CD4-positive, alpha-beta T cell (primary cell): ENCODE measurements around the gene CAMTA1. TPM values are rescaled to one million over a fixed set of nuclear protein-coding genes. Genes with fewer than 3 reads are reported as not detected.

Source experiments
- ATAC-seq: fragments of 200-7000 bp; cut with Tn5 transposase; one replicate; pipeline ENCODE4 v1.10.0; 2022; ENCODE audit warnings: mild to moderate bottlenecking; ENCODE audit not compliant: poor library complexity
- CTCF ChIA-PET: fragments of 350-600 bp; sonication (Branson Sonifier 250); formaldehyde crosslinking; loops from one replicate; lab custom pipeline; 2021; ENCODE audit warnings: antibody characterized with exemption, inconsistent platforms; lab: Charles Lee
- POLR2A ChIA-PET: fragments of 350-600 bp; sonication (Branson Sonifier 250); formaldehyde crosslinking; loops from one replicate; lab custom pipeline; 2021; ENCODE audit warnings: antibody characterized with exemption, inconsistent platforms; lab: Charles Lee
- DNase-seq, 14 experiments: peaks; one replicate each; pipeline ENCODE4 v3.0.0-alpha.2; 2013 to 2020; ENCODE audit warnings: mixed read lengths in 2 of 14
- H3K27ac ChIP-seq, 2 donors: one replicate each; pipeline versions ENCODE4 v1.5.1 to v1.7.0; 2013; ENCODE audit warnings: low read length in 2 of 2, low read depth in 1 of 2, mild to moderate bottlenecking in 1 of 2
- H3K27me3 ChIP-seq, 2 experiments: 1 replicate in 1 of 2; 2 replicates in 1 of 2; pipeline versions ENCODE4 v1.6.1 to v1.7.0; 2013; ENCODE audit warnings: low read length in 2 of 2, control low read depth in 1 of 2, mild to moderate bottlenecking in 1 of 2, moderate library complexity in 1 of 2; ENCODE audit not compliant: insufficient read depth in 2 of 2, control insufficient read depth in 1 of 2
- H3K36me3 ChIP-seq: one replicate; pipeline ENCODE4 v1.6.1; 2013; ENCODE audit warnings: low read length, control low read depth; ENCODE audit not compliant: insufficient read depth
- H3K4me1 ChIP-seq: one replicate; pipeline ENCODE4 v1.6.1; 2013; ENCODE audit warnings: low read length, control low read depth; ENCODE audit not compliant: insufficient read depth
- H3K4me3 ChIP-seq: one replicate; pipeline ENCODE4 v1.5.1; 2013; ENCODE audit warnings: mild to moderate bottlenecking, low read length, moderate library complexity
- H3K9me3 ChIP-seq, 2 experiments: 1 replicate in 1 of 2; 2 replicates in 1 of 2; pipeline versions ENCODE4 v1.6.1 to v1.7.0; 2013; ENCODE audit warnings: low read length in 2 of 2, mild to moderate bottlenecking in 2 of 2, control low read depth in 1 of 2, moderate library complexity in 1 of 2; ENCODE audit not compliant: control insufficient read depth in 1 of 2, insufficient read depth in 1 of 2
- H3K27ac Mint-ChIP-seq: one replicate; pipeline ENCODE4 v1.8.0; 2020; ENCODE audit warnings: mixed read lengths
- H3K27me3 Mint-ChIP-seq: one replicate; pipeline ENCODE4 v1.8.0; 2021; ENCODE audit warnings: mixed read lengths
- H3K36me3 Mint-ChIP-seq: one replicate; pipeline ENCODE4 v1.8.0; 2021; ENCODE audit warnings: low read depth, mixed read lengths
- H3K4me1 Mint-ChIP-seq: one replicate; pipeline ENCODE4 v1.8.0; 2021; ENCODE audit warnings: low read depth, mixed read lengths
- H3K4me3 Mint-ChIP-seq: one replicate; pipeline ENCODE4 v1.8.0; 2020; ENCODE audit warnings: mild to moderate bottlenecking, mixed read lengths
- H3K9me3 Mint-ChIP-seq: one replicate; pipeline ENCODE4 v1.8.0; 2020; ENCODE audit warnings: mixed read lengths
- intact Hi-C, 2 experiments: fragments of 100-400 bp; cut with DNase I in 1 of 2; cut with micrococcal nuclease in 1 of 2; formaldehyde crosslinking; loops; one replicate each; pipeline versions ENCODE4 v1.15.1 to v1.9.0; 2023 to 2025; cut with DNase I, micrococcal nuclease
- total RNA-seq, 174 experiments: library from RNA in 2 of 174; stranded (reverse) in 2 of 174; gene quantifications; one replicate each; pipeline ENCODE4 v1.2.3 and lab custom pipeline; 2021 to 2026
- TF ChIP-seq, protein P1 (sequence below): fragments of 200-600 bp; IDR thresholded peaks from one replicate; pipeline ENCODE4 v1.8.0; 2022; ENCODE audit warnings: antibody characterized with exemption, mild to moderate bottlenecking

The CAMTA1 gene
- total RNA-seq, 2 experiments from 2014 or later, result 38.6 to 39.3 TPM

DNA sequence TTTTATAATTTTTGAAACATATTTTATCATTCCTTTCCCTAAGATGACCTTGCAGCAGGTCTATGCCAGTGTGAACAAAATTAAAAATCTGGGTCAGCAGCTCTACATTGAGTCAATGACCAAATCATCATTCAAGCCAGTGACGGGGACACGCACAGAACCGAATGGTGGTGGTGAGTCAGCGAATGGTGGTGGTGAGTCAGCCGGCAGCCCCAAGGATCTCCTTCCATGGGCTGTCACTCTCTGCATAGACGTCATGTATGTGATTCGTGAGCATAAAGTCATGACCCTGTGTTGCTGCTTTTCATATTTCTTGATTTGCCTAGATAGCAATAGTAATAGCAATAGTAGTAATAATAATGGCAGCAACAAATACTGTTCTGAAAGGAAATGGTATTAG lies 1025.1 kb downstream of the CAMTA1 start:
- Histone ChIP-seq H3K27ac (no peak overlapping the region), H3K27me3 (no peaks in the 10 kb centered on the region), H3K9me3 (peaks cover 0 to 14% of the 10 kb centered on the region in 2 experiments), H3K4me3 (no peak overlapping the region), H3K4me1 (no peaks in the 10 kb centered on the region), H3K36me3 (peaks cover 20% of the 10 kb centered on the region)
- no peaks in the 10 kb centered on the region for H3K4me1 Mint-ChIP-seq
- H3K4me3 Mint-ChIP-seq, result no peak overlapping the region
- POLR2A ChIA-PET, result no interaction called here
- H3K27ac Mint-ChIP-seq, result no peak overlapping the region
- H3K9me3 Mint-ChIP-seq, result peaks cover 11% of the 10 kb centered on the region
- DNase-seq, result peak in 2 of 14 experiments; percentile 19 to 54
- TF ChIP-seq, protein P1, sequence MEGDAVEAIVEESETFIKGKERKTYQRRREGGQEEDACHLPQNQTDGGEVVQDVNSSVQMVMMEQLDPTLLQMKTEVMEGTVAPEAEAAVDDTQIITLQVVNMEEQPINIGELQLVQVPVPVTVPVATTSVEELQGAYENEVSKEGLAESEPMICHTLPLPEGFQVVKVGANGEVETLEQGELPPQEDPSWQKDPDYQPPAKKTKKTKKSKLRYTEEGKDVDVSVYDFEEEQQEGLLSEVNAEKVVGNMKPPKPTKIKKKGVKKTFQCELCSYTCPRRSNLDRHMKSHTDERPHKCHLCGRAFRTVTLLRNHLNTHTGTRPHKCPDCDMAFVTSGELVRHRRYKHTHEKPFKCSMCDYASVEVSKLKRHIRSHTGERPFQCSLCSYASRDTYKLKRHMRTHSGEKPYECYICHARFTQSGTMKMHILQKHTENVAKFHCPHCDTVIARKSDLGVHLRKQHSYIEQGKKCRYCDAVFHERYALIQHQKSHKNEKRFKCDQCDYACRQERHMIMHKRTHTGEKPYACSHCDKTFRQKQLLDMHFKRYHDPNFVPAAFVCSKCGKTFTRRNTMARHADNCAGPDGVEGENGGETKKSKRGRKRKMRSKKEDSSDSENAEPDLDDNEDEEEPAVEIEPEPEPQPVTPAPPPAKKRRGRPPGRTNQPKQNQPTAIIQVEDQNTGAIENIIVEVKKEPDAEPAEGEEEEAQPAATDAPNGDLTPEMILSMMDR, result no peak
- H3K36me3 Mint-ChIP-seq, result peaks cover 74% of the 10 kb centered on the region
- CTCF ChIA-PET, result interaction anchor here (0.9 kb wide), 1 partner anchor 10 kb away, joined by 3 read pairs; no protein-coding TSS in a partner anchor
- intact Hi-C loops, result no loop called here
- H3K27me3 Mint-ChIP-seq, result no peaks in the 10 kb centered on the region
- ATAC-seq, result no peak

DNA sequence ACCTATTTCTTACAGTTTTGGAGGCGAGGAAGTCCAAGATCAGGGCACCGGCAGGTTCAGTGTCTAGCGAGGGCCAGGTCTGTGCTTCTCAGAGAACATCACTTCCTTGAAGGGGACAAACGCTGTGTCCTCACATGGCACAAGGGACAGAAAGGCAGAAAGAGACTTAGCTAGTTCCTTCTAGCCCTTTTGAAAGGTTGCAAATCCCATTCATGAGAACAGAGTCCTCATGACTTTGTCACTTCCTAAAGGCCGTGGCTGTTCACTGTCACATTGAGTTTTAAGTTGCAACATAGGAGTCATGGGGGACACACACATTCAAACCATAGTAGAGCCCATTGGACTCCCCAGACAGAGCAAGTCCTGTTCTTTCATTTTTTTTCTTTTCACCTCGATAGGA lies 1026.2 kb downstream of the CAMTA1 start:
- ChIA-PET CTCF (interaction anchor here (0.9 kb wide), 1 partner anchor 9 kb away, joined by 3 read pairs; no protein-coding TSS in a partner anchor), POLR2A (no interaction called here)
- peak in 1 of 14 experiments; percentile 16 for DNase-seq
- no peaks in the 10 kb centered on the region for H3K4me1 ChIP-seq
- Mint-ChIP-seq H3K27ac (no peak overlapping the region), H3K4me3 (no peak overlapping the region), H3K27me3 (no peaks in the 10 kb centered on the region), H3K36me3 (peaks cover 75% of the 10 kb centered on the region), H3K4me1 (no peaks in the 10 kb centered on the region), H3K9me3 (peaks cover 11% of the 10 kb centered on the region)
- peaks cover 19% of the 10 kb centered on the region for H3K36me3 ChIP-seq
- no peaks in the 10 kb centered on the region for H3K27me3 ChIP-seq
- intact Hi-C loops, result no loop called here
- ATAC-seq, result no peak
- peaks cover 0 to 14% of the 10 kb centered on the region in 2 experiments for H3K9me3 ChIP-seq
- no peak overlapping the region for H3K27ac ChIP-seq
- TF ChIP-seq, protein P1, result no peak
- H3K4me3 ChIP-seq, result no peak overlapping the region

DNA sequence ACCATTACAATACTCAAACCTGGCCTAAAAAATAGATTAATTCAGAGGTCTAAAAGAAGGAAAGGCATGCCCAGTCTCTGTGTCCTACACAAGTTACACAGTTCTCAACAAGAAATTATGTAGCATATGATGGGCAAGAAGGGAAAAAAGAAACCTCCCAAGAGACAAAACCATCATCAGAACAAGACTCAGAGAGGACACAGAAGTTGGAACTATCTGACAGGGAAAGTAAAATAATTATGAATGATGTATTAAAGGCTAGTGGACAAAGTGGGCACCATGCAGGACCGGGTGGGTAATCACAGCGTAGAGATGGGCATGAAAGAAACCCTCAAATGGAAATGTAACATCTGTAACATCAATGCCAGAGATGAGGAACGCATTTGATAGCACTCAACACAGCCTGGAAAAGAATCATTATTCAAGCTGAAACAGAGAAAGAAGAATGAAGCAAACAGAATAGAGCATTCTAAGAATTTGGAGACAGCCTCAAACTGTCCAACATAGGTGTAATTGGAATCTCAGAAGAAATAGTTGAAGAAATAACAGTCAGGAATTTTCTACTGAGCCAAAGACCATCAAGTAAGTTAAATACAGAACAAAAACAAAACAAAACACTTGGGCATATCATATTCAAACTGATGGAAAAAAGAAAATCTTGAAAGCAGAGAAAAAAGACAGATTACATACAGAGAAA lies 1028.6 kb downstream of the CAMTA1 start:
- no peak overlapping the region for H3K27ac ChIP-seq
- Mint-ChIP-seq H3K4me1 (no peaks in the 10 kb centered on the region), H3K9me3 (peaks cover 11% of the 10 kb centered on the region), H3K27ac (no peak overlapping the region), H3K36me3 (peaks cover 57% of the 10 kb centered on the region), H3K4me3 (no peak overlapping the region), H3K27me3 (no peaks in the 10 kb centered on the region)
- CTCF ChIA-PET, result no interaction called here
- ATAC-seq, result no peak
- intact Hi-C loops, result no loop called here
- no peaks in the 10 kb centered on the region for H3K27me3 ChIP-seq
- peaks cover 0 to 14% of the 10 kb centered on the region in 2 experiments for H3K9me3 ChIP-seq
- TF ChIP-seq, protein P1, result no peak
- H3K4me3 ChIP-seq, result no peak overlapping the region
- DNase-seq, result no peak
- peaks cover 19% of the 10 kb centered on the region for H3K36me3 ChIP-seq
- POLR2A ChIA-PET, result no interaction called here
- H3K4me1 ChIP-seq, result no peaks in the 10 kb centered on the region

Other genes starting within 250 kb of the CAMTA1 start
- 10 to 100 TPM; 52.3 to 54.1 TPM for gene NOL9, start 230.9 kb upstream of the CAMTA1 start, total RNA-seq
- not detected for gene TAS1R1, start 230.1 kb upstream of the CAMTA1 start, total RNA-seq
- gene ZBTB48, start 205.5 kb upstream of the CAMTA1 start, total RNA-seq, result 10 to 100 TPM; 31.4 to 31.7 TPM
- 10 to 100 TPM; 32.0 to 33.5 TPM for gene KLHL21, start 182.6 kb upstream of the CAMTA1 start, total RNA-seq
- gene PHF13, start 171.7 kb upstream of the CAMTA1 start, total RNA-seq, result 1 to 10 TPM; 4.0 to 4.9 TPM
- gene THAP3, start 160.6 kb upstream of the CAMTA1 start, total RNA-seq, result 10 to 100 TPM; 15.2 to 18.7 TPM
- gene DNAJC11, start 83.6 kb upstream of the CAMTA1 start, total RNA-seq, result 10 to 100 TPM; 20.6 to 24.0 TPM